Testis (tissue), 3 donors: ENCODE data around the gene GDF9. TPM values are rescaled to one million over a fixed set of nuclear protein-coding genes. Genes with fewer than 3 reads are reported as not detected.
A peak's percentile ranks its signal among the peaks of the same experiment; 100 is the strongest.

ENCODE experiments used
- DNase-seq: peaks from one replicate; pipeline ENCODE4 v3.0.0-alpha.2; 2019
- H3K27ac ChIP-seq, 2 donors: fragments of 200-600 bp; sonication (generic); one replicate each; pipeline ENCODE4 v1.5.1; 2019
- H3K27me3 ChIP-seq: fragments of 200-600 bp; sonication (generic); one replicate; pipeline ENCODE4 v1.5.1; 2019
- H3K36me3 ChIP-seq: fragments of 200-600 bp; sonication (generic); one replicate; pipeline ENCODE4 v1.5.1; 2017; ENCODE audit warnings: low read depth; ENCODE audit errors: missing control alignments
- H3K4me1 ChIP-seq: fragments of 200-600 bp; sonication (generic); one replicate; pipeline ENCODE4 v1.5.1; 2019
- H3K4me3 ChIP-seq, 2 donors: fragments of 200-600 bp; sonication (generic); one replicate each; pipeline ENCODE4 v1.5.1; 2017 to 2019
- H3K9me3 ChIP-seq: fragments of 200-600 bp; sonication (generic); one replicate; pipeline ENCODE4 v1.5.1; 2017
- POLR2A ChIP-seq: fragments of 450-650 bp; IDR thresholded peaks from one replicate; pipeline ENCODE4 v1.6.1; 2017; ENCODE audit warnings: antibody characterized with exemption, mild to moderate bottlenecking, moderate library complexity
- WGBS, 2 donors: methylation state at CpG; one replicate each; pipeline ENCODE4 v1.1.5; 2018; 5-methylcytosine and 5-hydroxymethylcytosine counted together
- intact Hi-C: fragments of 100-400 bp; cut with DNase I; formaldehyde crosslinking; loops from one replicate; pipeline ENCODE4 v1.15.1; 2023; ENCODE audit warnings: low total_unique reads
- polyA plus RNA-seq: library from polyadenylated mRNA; stranded (reverse); fragments of 350-450 nt; fragmentation: Illumina TruSeq; extraction: RNeasy Lipid Tissue Mini Kit (QIAGEN cat#74804); gene quantifications from one replicate; pipeline ENCODE4 v1.2.3, GENCODE V29; 2014; ENCODE audit warnings: low read depth, low replicate concordance; ENCODE audit not compliant: insufficient read depth
- total RNA-seq, 2 donors: library from RNA; depleted of rRNA; stranded (reverse); fragments of >200 nt; gene quantifications; one replicate each; pipeline ENCODE4 v1.2.3, GENCODE V29; 2016
- TF ChIP-seq, protein P1 (sequence below), 3 experiments: fragments of 450-650 bp in 2 of 3; fragments of 200-600 bp in 1 of 3; sonication (generic) in 1 of 3; IDR thresholded peaks; one replicate each; pipeline ENCODE4 v1.5.1; 2016 to 2019; ENCODE audit warnings: antibody characterized with exemption in 3 of 3, mild to moderate bottlenecking in 2 of 3, moderate library complexity in 1 of 3

GDF9 gene
- total and polyA plus RNA-seq, 3 donors from 2014 or later: 5.7 to 14.2 (median 13.5) TPM

DNA sequence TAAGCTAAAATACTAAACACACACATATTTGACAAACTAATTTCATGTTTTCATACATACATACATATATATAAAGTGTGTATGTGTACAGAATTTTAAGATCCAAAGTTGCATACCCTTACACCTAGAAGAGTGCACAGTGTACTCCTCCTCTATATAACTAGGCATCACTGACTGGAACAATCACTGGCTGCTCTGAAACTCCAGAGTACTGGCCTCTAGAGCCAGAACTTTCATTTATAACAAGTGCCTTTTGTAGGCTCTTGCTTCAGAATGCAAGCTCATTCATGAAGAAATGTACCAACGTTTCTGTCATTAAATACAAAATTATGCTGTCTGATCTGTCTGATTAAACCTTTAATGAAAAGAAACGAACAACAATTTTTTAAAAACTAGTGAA, 11.2 kb upstream of the GDF9 start:
- no peaks in the 10 kb centered on the region for H3K36me3 ChIP-seq
- H3K4me1 ChIP-seq: no peaks in the 10 kb centered on the region
- H3K27me3 ChIP-seq: no peaks in the 10 kb centered on the region
- H3K27ac ChIP-seq: no peak overlapping the region
- intact Hi-C loops: no loop called here
- 62 to 78% methylated on average over 2 of the region's 2 CpGs for WGBS, 2 donors
- no peaks in the 10 kb centered on the region for H3K9me3 ChIP-seq
- DNase-seq: no peak
- no peak for TF ChIP-seq POLR2A
- TF ChIP-seq, protein P1, sequence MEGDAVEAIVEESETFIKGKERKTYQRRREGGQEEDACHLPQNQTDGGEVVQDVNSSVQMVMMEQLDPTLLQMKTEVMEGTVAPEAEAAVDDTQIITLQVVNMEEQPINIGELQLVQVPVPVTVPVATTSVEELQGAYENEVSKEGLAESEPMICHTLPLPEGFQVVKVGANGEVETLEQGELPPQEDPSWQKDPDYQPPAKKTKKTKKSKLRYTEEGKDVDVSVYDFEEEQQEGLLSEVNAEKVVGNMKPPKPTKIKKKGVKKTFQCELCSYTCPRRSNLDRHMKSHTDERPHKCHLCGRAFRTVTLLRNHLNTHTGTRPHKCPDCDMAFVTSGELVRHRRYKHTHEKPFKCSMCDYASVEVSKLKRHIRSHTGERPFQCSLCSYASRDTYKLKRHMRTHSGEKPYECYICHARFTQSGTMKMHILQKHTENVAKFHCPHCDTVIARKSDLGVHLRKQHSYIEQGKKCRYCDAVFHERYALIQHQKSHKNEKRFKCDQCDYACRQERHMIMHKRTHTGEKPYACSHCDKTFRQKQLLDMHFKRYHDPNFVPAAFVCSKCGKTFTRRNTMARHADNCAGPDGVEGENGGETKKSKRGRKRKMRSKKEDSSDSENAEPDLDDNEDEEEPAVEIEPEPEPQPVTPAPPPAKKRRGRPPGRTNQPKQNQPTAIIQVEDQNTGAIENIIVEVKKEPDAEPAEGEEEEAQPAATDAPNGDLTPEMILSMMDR (IDR thresholded peaks at IDR 0.05): no peak
- no peak overlapping the region for H3K4me3 ChIP-seq

DNA sequence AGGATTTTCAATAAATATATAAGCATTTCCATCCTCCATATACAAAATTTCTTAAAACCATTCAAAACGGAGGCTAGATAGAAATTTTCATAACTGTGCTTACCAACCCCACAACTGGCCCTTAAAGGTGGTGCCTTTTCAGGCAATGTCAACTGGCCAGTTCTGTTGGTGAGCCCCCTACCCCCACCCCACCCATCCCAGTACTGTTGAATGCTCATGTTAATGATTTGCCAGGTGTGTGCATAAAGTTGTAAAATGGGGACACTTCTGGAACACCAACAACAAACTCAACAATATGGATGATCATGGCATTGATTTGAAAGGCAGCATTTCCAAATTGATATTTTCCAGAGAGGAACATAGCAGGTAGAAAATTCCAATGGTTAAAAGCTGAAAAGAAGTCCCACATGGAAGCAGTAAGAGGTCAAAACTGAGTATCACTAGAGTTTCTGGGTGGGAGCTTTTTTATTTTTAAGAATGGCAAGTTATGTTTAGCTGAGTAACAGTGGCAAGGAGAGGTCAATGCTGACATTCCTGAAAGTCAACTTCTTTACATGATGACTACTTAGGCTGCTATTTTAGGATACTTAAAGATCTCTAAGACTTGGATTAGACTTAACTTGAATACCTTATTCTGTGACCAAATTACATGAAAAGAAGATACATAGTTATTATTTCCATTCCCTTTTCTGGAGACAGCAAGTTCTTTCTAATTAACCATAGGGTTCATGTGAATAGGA, 9.9 kb upstream of the GDF9 start:
- TF ChIP-seq, protein P1 (IDR thresholded peaks at IDR 0.05): no peak
- TF ChIP-seq POLR2A: no peak
- H3K27ac ChIP-seq: no peak overlapping the region
- H3K27me3 ChIP-seq: no peaks in the 10 kb centered on the region
- DNase-seq: no peak
- no peaks in the 10 kb centered on the region for H3K4me1 ChIP-seq
- WGBS, 2 donors: 86% methylated on average over 1 of the region's 1 CpG
- H3K9me3 ChIP-seq: no peaks in the 10 kb centered on the region
- no peaks in the 10 kb centered on the region for H3K36me3 ChIP-seq
- no peak overlapping the region for H3K4me3 ChIP-seq
- intact Hi-C loops: no loop called here

DNA sequence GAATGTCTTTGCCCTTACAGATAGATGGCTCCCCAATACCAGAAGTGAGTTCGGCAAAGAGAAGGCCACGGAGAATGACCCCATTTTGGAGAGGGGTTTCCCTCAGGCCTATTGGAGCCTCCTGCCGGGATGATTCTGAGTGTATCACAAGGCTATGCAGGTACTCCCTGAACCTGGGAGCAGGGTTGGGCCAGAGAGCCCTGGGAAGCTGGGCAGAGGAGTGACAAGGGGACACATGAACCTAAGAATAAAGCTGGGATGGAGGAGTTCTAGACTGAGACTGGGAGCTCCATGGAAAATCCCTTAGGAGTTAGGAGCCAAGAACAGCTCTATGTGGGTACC, 7.6 kb upstream of the GDF9 start:
- no peak for DNase-seq
- no peak overlapping the region for H3K27ac ChIP-seq
- no peak for TF ChIP-seq POLR2A
- TF ChIP-seq, protein P1 (IDR thresholded peaks at IDR 0.05): no peak
- no peaks in the 10 kb centered on the region for H3K36me3 ChIP-seq
- H3K4me1 ChIP-seq: no peaks in the 10 kb centered on the region
- 81 to 96% methylated on average over 3 of the region's 3 CpGs for WGBS, 2 donors
- no peak overlapping the region for H3K4me3 ChIP-seq
- no peaks in the 10 kb centered on the region for H3K9me3 ChIP-seq
- no peaks in the 10 kb centered on the region for H3K27me3 ChIP-seq
- intact Hi-C loops: no loop called here

DNA sequence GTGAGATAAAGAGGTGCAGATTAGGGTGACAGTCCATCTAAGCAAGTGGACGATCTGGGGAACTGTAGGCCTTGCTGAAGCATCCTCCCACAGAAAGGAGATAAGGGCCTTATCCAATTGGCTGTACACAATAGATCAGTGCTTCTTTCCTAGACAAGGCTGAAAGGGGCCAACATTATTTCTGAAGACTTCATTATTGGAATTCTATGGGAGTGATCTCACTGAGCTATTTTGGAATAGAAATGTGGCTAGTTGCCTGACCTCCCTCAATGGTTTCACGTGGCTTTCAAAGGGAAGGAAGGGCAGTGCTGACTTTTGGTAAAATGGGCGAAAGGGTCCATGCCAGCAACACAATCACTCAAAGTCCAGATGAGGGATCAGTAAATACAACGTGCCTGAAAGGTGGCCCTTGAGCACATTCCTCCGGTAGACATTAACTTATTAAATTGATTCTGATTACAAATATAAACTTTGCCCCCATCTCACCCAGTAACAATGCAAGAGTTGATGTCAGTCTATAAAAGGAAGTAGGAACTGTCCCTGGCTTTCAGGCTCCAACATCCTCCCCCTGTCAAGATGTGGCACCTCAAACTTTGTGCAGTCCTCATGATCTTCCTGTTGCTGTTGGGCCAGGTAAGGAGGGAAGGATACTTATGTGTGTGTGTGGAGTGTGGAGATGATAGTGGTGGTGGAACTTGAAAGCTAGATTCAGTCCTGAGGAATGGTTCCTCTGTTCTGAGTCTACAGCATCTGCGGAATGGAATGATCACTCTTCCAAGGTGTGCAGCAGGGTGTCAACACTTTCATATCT, 7.1 kb upstream of the GDF9 start, which contains the start of gene LEAP2:
Gene LEAP2, plus strand, starts transcription at position 550 of the 811 bp plus-strand sequence. Its CDS starts 27 bp downstream, at position 577.
- peak within 1 kb of the TSS in 1 of 2 donors; percentile 6 for H3K27ac ChIP-seq
- no peaks in the 10 kb centered on the region for H3K36me3 ChIP-seq
- DNase-seq: peak; percentile 54
- WGBS, 2 donors: 64 to 68% methylated on average over 6 of the region's 6 CpGs
- H3K9me3 ChIP-seq: no peaks in the 10 kb centered on the region
- intact Hi-C loops: no loop called here
- no peak within 1 kb of the TSS for H3K4me3 ChIP-seq
- TF ChIP-seq POLR2A: no peak
- TF ChIP-seq, protein P1 (IDR thresholded peaks at IDR 0.05): no peak
- H3K27me3 ChIP-seq: no peaks in the 10 kb centered on the region
- no peaks in the 10 kb centered on the region for H3K4me1 ChIP-seq
